Fibroblast of the conjunctiva (primary cell): ENCODE data around the gene CATSPERE.
A peak's percentile ranks its signal among the peaks of the same experiment; 100 is the strongest.
"Not testable (repeated sequence)": the region's sequence is repeated elsewhere in the genome, so short reads cannot be mapped to it uniquely, and the experiment has no call there.

ENCODE experiments used
- DNase-seq: peaks from one replicate; pipeline ENCODE4 v3.0.0-alpha.2; 2010; ENCODE audit warnings: low read depth

Gene CATSPERE

GRCh38 chr1:244552336-244552735 lies 91.3 kb downstream of the CATSPERE start:
- DNase-seq, result no peak

GRCh38 chr1:244556263-244556662 lies 95.2 kb downstream of the CATSPERE start:
- no peak for DNase-seq

GRCh38 chr1:244557565-244557964 lies 96.5 kb downstream of the CATSPERE start:
- no peak for DNase-seq

GRCh38 chr1:244559561-244559960 lies 98.5 kb downstream of the CATSPERE start:
- DNase-seq, result no peak

GRCh38 chr1:244562877-244563276 lies 101.8 kb downstream of the CATSPERE start:
- not testable (repeated sequence) for DNase-seq

GRCh38 chr1:244573768-244574167 lies 112.7 kb downstream of the CATSPERE start:
- no peak for DNase-seq

GRCh38 chr1:244576259-244576892 lies 115.3 kb downstream of the CATSPERE start:
- DNase-seq, result no peak

GRCh38 chr1:244578205-244578604 lies 117.1 kb downstream of the CATSPERE start:
- DNase-seq, result not testable (repeated sequence)

- DNase-seq, result no peak
Measured at GRCh38 chr1:244583358-244583982, 122.4 kb downstream of the CATSPERE start.

- no peak for DNase-seq
Measured at GRCh38 chr1:244585867-244586266, 124.8 kb downstream of the CATSPERE start.

GRCh38 chr1:244590670-244591069 lies 129.6 kb downstream of the CATSPERE start:
- no peak for DNase-seq

- DNase-seq, result no peak
Measured at GRCh38 chr1:244598611-244599010, 137.5 kb downstream of the CATSPERE start.

GRCh38 chr1:244599937-244600350 lies 138.9 kb downstream of the CATSPERE start:
- peak; percentile 79 for DNase-seq

- no peak for DNase-seq
Measured at GRCh38 chr1:244601336-244601735, 140.3 kb downstream of the CATSPERE start.

- no peak for DNase-seq
Measured at GRCh38 chr1:244603498-244603897, 142.4 kb downstream of the CATSPERE start.

- DNase-seq, result no peak
Measured at GRCh38 chr1:244605835-244606370, 144.8 kb downstream of the CATSPERE start.

GRCh38 chr1:244614113-244614836 lies 153.2 kb downstream of the CATSPERE start:
- no peak for DNase-seq

GRCh38 chr1:244614879-244615278 lies 153.8 kb downstream of the CATSPERE start:
- no peak for DNase-seq

GRCh38 chr1:244615301-244615700 lies 154.2 kb downstream of the CATSPERE start:
- DNase-seq, result no peak

- no peak for DNase-seq
Measured at GRCh38 chr1:244626709-244627108, 165.6 kb downstream of the CATSPERE start.

GRCh38 chr1:244628789-244629188 lies 167.7 kb downstream of the CATSPERE start:
- DNase-seq, result no peak

- no peak for DNase-seq
Measured at GRCh38 chr1:244633140-244633539, 172.1 kb downstream of the CATSPERE start.

GRCh38 chr1:244634546-244634945 lies 173.5 kb downstream of the CATSPERE start:
- no peak for DNase-seq
